IMR-90 (cell line): ENCODE measurements around the gene TNS3. TPM values are rescaled to one million over a fixed set of nuclear protein-coding genes. Genes with fewer than 3 reads are reported as not detected.

Experiments
- ATAC-seq: fragments of 200-7000 bp; cut with Tn5 transposase; 2 replicates; pipeline ENCODE4 v1.9.1; 2020; ENCODE audit warnings: low read depth, mild to moderate bottlenecking, moderate library complexity
- BruUV-seq: library from RNA; stranded (reverse); fragments of 400-500 nt; replicated peaks from 2 replicates; lab custom pipeline; 2021; lab: Mats Ljungman, UMichigan
- CTCF ChIA-PET: fragments of 300-600 bp; formaldehyde crosslinking; extraction: SDS; loops from one replicate; lab custom pipeline; 2021; ENCODE audit warnings: antibody characterized with exemption; lab: Yijun Ruan, JAX
- POLR2A ChIA-PET: fragments of 300-600 bp; sonication (Branson Sonifier 250); formaldehyde crosslinking; loops from one replicate; lab custom pipeline; 2022; ENCODE audit warnings: antibody characterized with exemption; ENCODE audit not compliant: unreplicated experiment; lab: Charles Lee
- DNase-seq: peaks from one replicate; pipeline ENCODE4 v3.0.0; 2013
- H2AFZ ChIP-seq: replicated peaks from 2 replicates; pipeline ENCODE3; 2013; ENCODE audit warnings: low read length, mild to moderate bottlenecking; ENCODE audit not compliant: poor library complexity
- H2AK5ac ChIP-seq: 2 replicates; pipeline ENCODE4 v1.6.1; 2013; ENCODE audit warnings: low read depth, low read length, inconsistent platforms
- H2AK9ac ChIP-seq: replicated peaks from 2 replicates; pipeline ENCODE3; 2013; ENCODE audit warnings: mild to moderate bottlenecking, low read depth, low read length, moderate library complexity; ENCODE audit not compliant: poor library complexity
- H2BK120ac ChIP-seq: 2 replicates; pipeline ENCODE4 v1.6.1; 2013; ENCODE audit warnings: low read depth, low read length, inconsistent platforms
- H2BK15ac ChIP-seq: 3 replicates; pipeline ENCODE4 v1.6.1; 2013; ENCODE audit warnings: low read depth, low read length, inconsistent platforms
- H2BK20ac ChIP-seq: 2 replicates; pipeline ENCODE4 v1.6.1; 2013; ENCODE audit warnings: low read depth, mild to moderate bottlenecking, inconsistent platforms, low read length, moderate library complexity
- H2BK5ac ChIP-seq: 2 replicates; pipeline ENCODE4 v1.6.1; 2013; ENCODE audit warnings: mild to moderate bottlenecking, low read depth, low read length, inconsistent platforms; ENCODE audit not compliant: poor library complexity, severe bottlenecking
- H3K14ac ChIP-seq: replicated peaks from 2 replicates; pipeline ENCODE4 v1.6.1; 2013; ENCODE audit warnings: low read depth, low read length, inconsistent platforms
- H3K18ac ChIP-seq: 2 replicates; pipeline ENCODE4 v1.6.1; 2013; ENCODE audit warnings: low read depth, low read length, control low read depth
- H3K23ac ChIP-seq: 2 replicates; pipeline ENCODE4 v1.6.1; 2013; ENCODE audit warnings: low read depth, low read length, inconsistent platforms
- H3K27ac ChIP-seq: 2 replicates; pipeline ENCODE4 v1.5.1; 2013; ENCODE audit warnings: mild to moderate bottlenecking, control low read depth, low read length; ENCODE audit not compliant: insufficient read depth
- H3K27me3 ChIP-seq: 2 replicates; pipeline ENCODE4 v1.6.1; 2013; ENCODE audit warnings: low read length; ENCODE audit not compliant: control insufficient read depth, insufficient read depth
- H3K36me3 ChIP-seq: 2 replicates; pipeline ENCODE4 v1.6.1; 2013; ENCODE audit warnings: low read length, mixed read lengths; ENCODE audit not compliant: control insufficient read depth, insufficient read depth
- H3K4ac ChIP-seq: 2 replicates; pipeline ENCODE4 v1.6.1; 2013; ENCODE audit warnings: low read depth, low read length, inconsistent platforms
- H3K4me1 ChIP-seq: 2 replicates; pipeline ENCODE4 v1.6.1; 2013; ENCODE audit warnings: low read length, mixed read lengths; ENCODE audit not compliant: control insufficient read depth, insufficient read depth
- H3K4me2 ChIP-seq: 2 replicates; pipeline ENCODE4 v1.6.1; 2013; ENCODE audit warnings: low read depth, mild to moderate bottlenecking, control low read depth, low read length, moderate library complexity
- H3K4me3 ChIP-seq: 2 replicates; pipeline ENCODE4 v1.5.1; 2013; ENCODE audit warnings: low read depth, mild to moderate bottlenecking, control low read depth, low read length, moderate library complexity; ENCODE audit not compliant: insufficient read depth
- H3K56ac ChIP-seq: 2 replicates; pipeline ENCODE4 v1.6.1; 2013; ENCODE audit warnings: low read length, inconsistent platforms; ENCODE audit not compliant: insufficient read depth; ENCODE audit errors: extremely low read depth
- H3K79me1 ChIP-seq, 2 experiments: 2 replicates each; pipeline ENCODE4 v1.6.1; 2013; ENCODE audit warnings: low read length in 2 of 2, inconsistent platforms in 1 of 2, low read depth in 1 of 2
- H3K9ac ChIP-seq: 2 replicates; pipeline ENCODE4 v1.6.1; 2013; ENCODE audit warnings: low read depth, low read length, control low read depth
- H3K9me1 ChIP-seq: 2 replicates; pipeline ENCODE4 v1.6.1; 2013; ENCODE audit warnings: low read length, inconsistent platforms; ENCODE audit not compliant: insufficient read depth
- H3K9me3 ChIP-seq: 2 replicates; pipeline ENCODE4 v1.6.1; 2013; ENCODE audit warnings: low read length; ENCODE audit not compliant: control insufficient read depth, insufficient read depth
- H4K20me1 ChIP-seq: 2 replicates; pipeline ENCODE4 v1.6.1; 2013; ENCODE audit warnings: low read length, inconsistent platforms; ENCODE audit not compliant: insufficient read depth
- H4K5ac ChIP-seq: 2 replicates; pipeline ENCODE4 v1.6.1; 2013; ENCODE audit warnings: mild to moderate bottlenecking, low read depth, low read length, control low read depth
- H4K8ac ChIP-seq, 2 experiments: 2 replicates each; pipeline ENCODE4 v1.6.1; 2013; ENCODE audit warnings: low read depth in 2 of 2, low read length in 2 of 2, control low read depth in 1 of 2, inconsistent platforms in 1 of 2
- H4K91ac ChIP-seq: 2 replicates; pipeline ENCODE4 v1.6.1; 2013; ENCODE audit warnings: low read depth, low read length, inconsistent platforms; ENCODE audit not compliant: insufficient read depth
- CEBPB ChIP-seq: IDR thresholded peaks from 2 replicates; pipeline ENCODE4 v1.6.1; 2012; ENCODE audit warnings: low read depth, low read length, improper control_type of control experiment
- RCOR1 ChIP-seq: IDR thresholded peaks from 2 replicates; pipeline ENCODE4 v1.6.1; 2012; ENCODE audit warnings: mild to moderate bottlenecking, low read length, improper control_type of control experiment; ENCODE audit not compliant: insufficient replicate concordance
- WGBS, 2 experiments: methylation state at CpG; one replicate each; pipeline versions ENCODE4 v1.1.5 to v1.1.7; 2013; ENCODE audit warnings: missing lambda C conversion rate in 2 of 2; ENCODE audit not compliant: insufficient read length in 1 of 2; ENCODE audit errors: extremely low coverage in 2 of 2; 5-methylcytosine and 5-hydroxymethylcytosine counted together
- dilution Hi-C: fragments of 300-500 bp; cut with HindIII; formaldehyde crosslinking; loops from one replicate; pipeline ENCODE4 v1.14.3; 2018; ENCODE audit warnings: low sequenced_read_pairs; ENCODE audit not compliant: unreplicated experiment
- in situ Hi-C: fragments of 300-500 bp; cut with MboI; formaldehyde crosslinking; loops from 3 replicates; pipeline ENCODE4 v1.14.3; 2019; ENCODE audit warnings: low sequenced_read_pairs, inconsistent platforms, mixed read lengths
- intact Hi-C: fragments of 100-400 bp; cut with micrococcal nuclease; formaldehyde crosslinking; loops from 2 replicates; pipeline ENCODE4 v1.10.0; 2022
- polyA plus RNA-seq, 3 experiments: library from polyadenylated mRNA; depleted of rRNA; stranded (reverse); fragments of >200 nt; gene quantifications; 2 replicates each; pipeline ENCODE4 v1.2.3, GENCODE V29; 2012; ENCODE audit warnings: low replicate concordance in 1 of 3
- total RNA-seq: library from RNA; depleted of rRNA; stranded (reverse); fragments of >200 nt; gene quantifications from 2 replicates; pipeline ENCODE4 v1.2.3, GENCODE V29; 2012
- TF ChIP-seq, protein P1 (sequence below): fragments of 150-350 bp; IDR thresholded peaks from 2 replicates; pipeline ENCODE4 v1.6.1; 2017; ENCODE audit warnings: mild to moderate bottlenecking, antibody characterized with exemption, low read length, low read depth

Gene TNS3
- total and polyA plus RNA-seq, 2 of the 4 experiments (the other 2 are of a cell fraction): 64.3 to 79.2 TPM

DNA sequence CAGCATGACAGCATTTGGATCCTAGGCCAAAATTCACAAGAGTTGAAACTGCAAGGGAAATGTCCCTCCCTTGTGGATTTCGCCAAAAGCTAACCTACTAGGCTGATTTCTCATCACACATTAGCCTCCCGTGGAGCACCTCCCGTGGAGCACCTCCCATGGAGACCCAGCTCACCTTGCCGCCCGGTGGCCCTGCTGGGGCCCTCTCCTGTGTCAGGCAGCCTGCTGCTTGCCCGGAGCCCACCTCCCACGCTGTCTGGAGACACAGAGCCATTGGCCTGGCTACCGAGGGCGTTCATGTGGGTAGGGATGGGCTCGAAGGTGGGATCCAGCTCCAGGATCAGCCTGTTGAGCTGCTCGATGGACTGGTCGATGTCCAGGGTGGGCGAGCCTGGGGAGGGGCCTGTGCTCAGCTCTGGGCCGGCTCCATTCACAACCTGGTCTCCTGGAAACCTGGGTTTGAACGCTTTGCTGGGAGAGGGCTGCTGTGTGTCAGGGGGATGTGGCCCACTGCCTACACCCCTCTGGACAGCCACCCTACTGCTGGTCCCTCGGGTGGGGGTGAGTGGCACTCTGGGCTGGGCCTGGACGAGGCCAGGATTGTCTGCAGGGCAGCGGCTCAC is 213.6 kb downstream of the TNS3 start:
- CTCF ChIA-PET: no interaction called here
- DNase-seq: no peak
- peaks cover 46% of the 10 kb centered on the region for H3K36me3 ChIP-seq

More for the DNA sequence above, 213.6 kb downstream of the TNS3 start:
- Histone ChIP-seq H3K23ac (no peak overlapping the region), H2AK5ac (no peak overlapping the region), H2AFZ (no peak overlapping the region), H2BK15ac (no peak overlapping the region), H3K18ac (no peak overlapping the region), H3K14ac (no peak overlapping the region), H4K20me1 (peaks cover 79% of the 10 kb centered on the region), H4K91ac (no peak overlapping the region), H3K4ac (no peak overlapping the region), H3K4me3 (no peak overlapping the region), H3K56ac (no peak overlapping the region), H3K79me1 (peaks cover 35 to 76% of the 10 kb centered on the region in 2 experiments), H2BK20ac (no peak overlapping the region), H4K8ac (no peak overlapping the region), H3K4me2 (no peak overlapping the region), H3K9me1 (peaks cover 35% of the 10 kb centered on the region), H3K9ac (no peak overlapping the region), H3K27ac (no peak overlapping the region), H4K5ac (no peak overlapping the region), H2BK5ac (no peak overlapping the region), H3K4me1 (peaks cover 4% of the 10 kb centered on the region), H3K9me3 (no peaks in the 10 kb centered on the region), H2BK120ac (no peak overlapping the region), H3K27me3 (no peaks in the 10 kb centered on the region), H2AK9ac (no peak overlapping the region)
- in situ Hi-C loops (no loop called here), intact Hi-C loops (no loop called here), dilution Hi-C loops (no loop called here)
- TF ChIP-seq CEBPB (no peak), RCOR1 (no peak)
- TF ChIP-seq, protein P1, sequence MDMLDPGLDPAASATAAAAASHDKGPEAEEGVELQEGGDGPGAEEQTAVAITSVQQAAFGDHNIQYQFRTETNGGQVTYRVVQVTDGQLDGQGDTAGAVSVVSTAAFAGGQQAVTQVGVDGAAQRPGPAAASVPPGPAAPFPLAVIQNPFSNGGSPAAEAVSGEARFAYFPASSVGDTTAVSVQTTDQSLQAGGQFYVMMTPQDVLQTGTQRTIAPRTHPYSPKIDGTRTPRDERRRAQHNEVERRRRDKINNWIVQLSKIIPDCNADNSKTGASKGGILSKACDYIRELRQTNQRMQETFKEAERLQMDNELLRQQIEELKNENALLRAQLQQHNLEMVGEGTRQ: no peak
- no peak for ATAC-seq
- BruUV-seq: no TSS peak
- 93% methylated on average over 7 of the region's 18 CpGs; no CpG with 5 or more reads in 1 of the 2 experiments for WGBS, 2 experiments
- POLR2A ChIA-PET: no interaction called here
